GM18526 (cell line): ENCODE measurements around the gene WDR88.
A peak's percentile ranks its signal among the peaks of the same experiment; 100 is the strongest.

Experiments
- POLR2A ChIP-seq: IDR thresholded peaks from 3 replicates; pipeline ENCODE4 v1.6.1; 2011; ENCODE audit not compliant: insufficient read length; ENCODE audit errors: extremely low read depth

WDR88 gene

DNA sequence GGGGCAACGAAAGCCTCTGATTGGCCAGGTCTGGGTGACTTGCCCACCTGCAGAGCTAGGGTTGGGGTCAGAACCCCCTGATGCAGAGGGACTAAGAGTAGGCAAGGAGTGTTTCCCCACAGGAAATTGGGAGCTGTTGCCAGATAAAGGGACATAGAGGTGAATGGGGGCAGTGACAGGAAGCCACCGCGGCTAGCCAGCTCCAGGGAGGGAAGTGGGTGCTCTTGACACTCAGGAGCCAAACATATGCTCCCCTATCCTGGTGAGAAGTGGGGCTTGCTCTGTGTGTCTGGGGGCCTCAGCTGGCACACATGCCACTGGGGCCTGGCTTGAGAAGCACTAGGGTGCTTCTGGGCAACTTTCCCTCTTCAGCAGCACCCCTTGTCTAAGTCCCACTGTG, 26.0 kb downstream of the WDR88 start:
- TF ChIP-seq POLR2A, result no peak

DNA sequence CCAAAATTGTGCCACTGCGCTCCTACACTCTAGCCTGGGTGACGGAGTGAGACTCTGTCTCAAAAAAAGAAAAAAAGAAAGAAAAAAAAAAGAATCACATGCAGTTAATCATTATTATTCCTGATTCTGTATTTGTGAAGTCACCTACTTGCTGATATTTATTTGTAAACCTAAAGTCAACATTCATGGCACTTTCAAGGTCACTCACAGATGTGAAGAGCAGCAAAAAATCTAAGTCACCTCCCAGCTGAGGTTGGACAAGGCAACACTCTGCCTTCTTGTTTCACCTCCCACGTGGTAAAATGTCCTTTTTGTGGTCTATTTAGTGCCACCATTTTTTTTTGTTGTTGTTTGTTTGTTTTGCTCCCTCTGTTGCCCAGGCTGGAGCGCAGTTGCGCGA, 26.5 kb downstream of the WDR88 start:
- no peak for TF ChIP-seq POLR2A

DNA sequence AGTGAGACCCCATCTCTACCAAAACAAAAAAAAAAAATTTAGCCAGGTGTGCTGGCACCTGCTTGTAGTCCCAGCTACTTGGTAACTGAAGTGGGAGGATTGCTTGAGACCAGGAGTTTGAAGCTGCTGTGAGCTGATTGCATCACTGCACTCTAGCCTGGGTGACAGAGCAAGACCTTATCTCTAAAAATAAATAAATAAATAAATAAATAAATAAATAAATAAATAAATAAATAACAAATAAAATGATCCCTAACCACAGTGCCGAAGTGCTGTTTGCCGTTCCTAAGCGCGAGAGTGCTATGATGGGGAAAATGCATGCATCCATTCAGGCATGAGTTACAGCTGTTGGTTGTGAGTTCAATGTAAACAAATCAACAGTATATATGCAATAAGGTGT, 27.2 kb downstream of the WDR88 start:
- no peak for TF ChIP-seq POLR2A

- no peak for TF ChIP-seq POLR2A
These were observed 28.0 kb downstream of the WDR88 start for GRCh38 chr19:33159893-33160292.

DNA sequence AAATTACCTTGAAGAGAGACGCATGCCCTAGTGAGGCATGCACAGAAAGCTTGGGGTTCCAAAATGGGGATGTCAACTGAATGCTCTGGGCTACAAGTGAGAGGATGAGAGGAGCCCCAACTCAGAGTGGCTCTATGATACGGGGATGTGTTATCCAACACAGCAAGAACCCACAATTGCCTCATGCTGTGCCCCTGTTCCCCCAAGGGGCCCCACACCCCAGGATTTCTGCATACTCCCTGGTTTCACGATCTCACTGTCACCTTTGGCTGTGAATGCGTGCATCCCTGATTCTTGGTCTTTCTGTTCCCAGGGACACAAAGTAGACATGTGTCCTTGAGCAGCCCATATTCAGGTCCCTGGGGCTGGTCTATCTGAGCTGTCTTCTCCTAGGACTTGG, 29.3 kb downstream of the WDR88 start:
- no peak for TF ChIP-seq POLR2A

- TF ChIP-seq POLR2A, result no peak
These were observed 31.6 kb downstream of the WDR88 start for GRCh38 chr19:33163481-33163880.

DNA sequence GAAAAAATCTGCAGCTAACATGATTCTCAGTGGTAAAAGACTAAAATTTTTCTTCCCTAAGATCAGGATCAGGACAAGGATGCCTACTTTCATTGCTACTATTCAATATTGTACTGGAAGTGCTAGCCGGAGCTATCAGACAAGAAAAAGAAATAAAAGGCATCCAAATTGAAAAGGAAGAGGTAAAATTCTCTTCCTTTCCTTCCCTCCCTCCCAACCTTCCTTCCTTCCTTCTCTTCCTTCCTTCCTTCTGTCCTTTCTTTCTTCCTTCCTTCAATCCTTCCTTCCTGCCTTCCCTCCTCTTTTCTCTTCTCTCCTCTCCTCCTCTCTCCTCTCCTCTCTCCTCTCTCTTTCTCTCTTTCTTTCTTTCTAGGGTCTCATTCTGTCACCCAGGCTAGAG, 35.5 kb downstream of the WDR88 start:
- no peak for TF ChIP-seq POLR2A

- TF ChIP-seq POLR2A, result no peak
These were observed 36.6 kb downstream of the WDR88 start for GRCh38 chr19:33168528-33168927.

DNA sequence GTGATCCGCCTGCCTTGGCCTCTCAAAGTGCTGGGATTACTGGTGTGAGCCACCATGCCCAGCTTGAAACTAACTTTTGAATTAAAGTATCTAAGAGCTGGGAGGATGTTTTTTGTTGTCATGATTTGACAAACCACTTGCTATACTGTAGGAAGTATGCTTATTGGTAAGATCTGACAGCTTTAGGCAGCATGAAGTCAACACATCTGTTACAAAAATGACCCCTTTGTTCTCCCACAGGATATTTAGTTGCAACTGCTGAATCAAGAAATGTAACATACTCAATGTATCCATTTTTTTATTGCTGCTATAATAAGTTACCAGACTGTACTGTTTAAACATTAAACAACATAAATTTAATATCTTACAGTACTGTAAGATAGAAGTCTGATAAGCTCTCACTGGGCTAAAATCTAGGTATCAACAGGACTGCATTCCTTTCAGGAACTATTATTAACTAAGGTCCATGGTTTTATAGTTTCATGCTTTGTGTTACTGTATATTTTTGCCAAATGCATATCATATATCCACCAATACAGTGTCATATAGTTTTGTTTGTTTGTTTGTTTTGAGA, 39.4 kb downstream of the WDR88 start:
- no peak for TF ChIP-seq POLR2A

DNA sequence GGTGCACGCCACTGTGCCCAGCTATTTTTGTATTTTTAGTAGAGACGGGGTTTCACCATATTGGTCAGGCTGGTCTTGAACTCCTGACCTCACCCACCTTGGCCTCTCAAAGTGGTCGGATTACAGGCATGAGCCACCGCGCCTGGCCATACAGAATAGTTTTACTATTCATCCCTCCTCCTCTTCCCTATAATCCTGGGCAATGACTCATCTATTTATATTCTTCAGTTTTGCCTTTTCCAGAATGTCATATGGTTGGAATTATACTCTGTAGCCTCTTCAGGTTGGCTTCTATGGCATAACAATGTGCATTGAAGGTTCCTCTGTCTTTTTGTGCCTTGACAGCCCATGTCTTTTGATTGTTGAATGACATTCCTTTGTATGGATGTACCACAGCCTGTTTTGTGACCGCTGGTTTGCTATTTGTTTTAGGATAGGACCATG, 40.0 kb downstream of the WDR88 start:
- TF ChIP-seq POLR2A, result no peak

DNA sequence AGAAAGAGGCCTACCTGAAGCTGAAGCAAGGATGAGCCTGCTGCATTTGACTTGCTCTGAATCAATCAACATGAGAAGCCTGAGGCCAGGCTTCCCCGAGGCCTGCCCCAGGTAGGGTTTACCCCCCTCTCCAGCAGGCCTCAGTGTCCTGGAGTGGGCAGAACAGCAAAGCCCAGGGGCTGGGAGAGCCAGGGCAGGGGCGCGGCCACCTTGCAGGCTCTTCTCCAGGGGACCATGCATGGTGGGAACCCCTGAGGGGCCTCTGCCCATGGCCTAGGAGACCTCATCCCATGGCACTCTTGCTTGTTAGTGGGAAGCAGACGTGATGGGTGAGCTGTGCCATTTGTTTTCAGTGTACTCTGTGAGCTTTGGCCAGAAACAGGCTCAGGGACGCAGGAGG, 42.3 kb downstream of the WDR88 start:
- TF ChIP-seq POLR2A, result no peak

DNA sequence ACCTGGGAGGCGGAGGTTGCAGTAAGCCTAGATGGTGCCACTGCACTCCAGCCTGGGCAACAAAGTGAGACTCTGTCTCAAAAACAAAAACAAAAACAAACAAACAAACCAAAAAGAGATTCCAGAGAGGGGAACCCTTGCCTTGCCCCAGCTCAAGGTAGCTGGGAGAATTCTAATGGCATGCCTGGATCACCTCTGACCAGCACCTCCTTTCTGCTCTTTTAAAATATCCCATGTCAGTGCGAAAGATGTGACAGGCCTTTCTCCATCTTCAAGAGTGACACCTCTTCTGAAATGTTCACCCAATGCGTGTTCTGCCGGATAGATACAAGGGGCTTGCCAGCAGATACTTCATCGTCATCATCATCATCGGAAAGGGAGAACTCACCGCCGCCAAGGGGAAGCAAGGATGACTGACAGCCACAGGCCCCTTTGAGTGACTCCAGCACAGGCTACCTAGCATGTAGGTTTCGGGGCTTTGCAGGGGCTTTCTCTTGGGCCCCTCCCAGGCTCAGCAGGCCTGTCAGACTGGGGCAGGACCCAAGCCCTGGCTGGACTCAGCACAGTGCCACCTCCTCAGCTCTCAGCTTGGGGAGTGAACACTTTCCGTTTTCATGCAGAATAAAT, 43.4 kb downstream of the WDR88 start:
- TF ChIP-seq POLR2A, result no peak

DNA sequence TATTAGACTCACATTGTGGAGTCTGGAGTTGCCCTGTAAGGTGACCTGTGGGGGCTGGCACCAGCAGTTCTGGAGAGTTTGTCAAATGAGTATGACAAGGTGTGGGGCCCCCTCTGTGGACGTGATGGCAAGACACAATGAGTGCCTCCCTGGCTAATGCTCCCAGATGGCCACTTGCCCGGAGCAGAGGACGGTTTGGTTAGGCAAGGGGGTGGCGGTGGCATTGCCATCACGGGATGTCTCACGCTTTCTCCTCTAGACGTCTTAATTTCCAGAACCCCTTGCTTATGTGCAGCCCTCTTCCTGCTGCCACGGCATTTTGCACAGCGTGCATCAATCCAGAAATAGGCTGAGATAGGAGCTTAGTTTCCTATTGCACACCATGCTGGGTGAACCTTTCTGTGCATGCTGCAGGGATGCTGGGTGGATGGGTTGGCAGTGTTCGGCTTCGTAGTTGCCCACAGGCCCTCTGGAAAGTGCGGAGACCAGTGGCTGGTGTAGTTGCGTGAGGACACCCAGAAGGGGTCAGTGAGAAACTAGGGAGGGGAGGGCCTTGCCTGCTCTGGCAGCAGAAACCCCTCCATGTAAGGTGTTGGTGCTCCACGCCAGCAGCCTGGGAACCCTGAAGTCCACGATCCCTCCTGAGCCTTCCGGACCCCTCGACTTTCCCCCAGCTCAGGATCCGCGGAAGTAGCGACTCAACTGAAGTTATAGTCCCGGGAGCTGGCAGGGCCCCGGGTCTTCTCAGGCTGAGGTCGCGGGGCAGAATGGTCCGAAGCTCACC, 44.2 kb downstream of the WDR88 start:
- no peak for TF ChIP-seq POLR2A

GRCh38 chr19:33176670-33177416, 44.9 kb downstream of the WDR88 start:
- TF ChIP-seq POLR2A, result peak; percentile 98

GRCh38 chr19:33177417-33177979, 45.6 kb downstream of the WDR88 start:
- TF ChIP-seq POLR2A, result no peak

DNA sequence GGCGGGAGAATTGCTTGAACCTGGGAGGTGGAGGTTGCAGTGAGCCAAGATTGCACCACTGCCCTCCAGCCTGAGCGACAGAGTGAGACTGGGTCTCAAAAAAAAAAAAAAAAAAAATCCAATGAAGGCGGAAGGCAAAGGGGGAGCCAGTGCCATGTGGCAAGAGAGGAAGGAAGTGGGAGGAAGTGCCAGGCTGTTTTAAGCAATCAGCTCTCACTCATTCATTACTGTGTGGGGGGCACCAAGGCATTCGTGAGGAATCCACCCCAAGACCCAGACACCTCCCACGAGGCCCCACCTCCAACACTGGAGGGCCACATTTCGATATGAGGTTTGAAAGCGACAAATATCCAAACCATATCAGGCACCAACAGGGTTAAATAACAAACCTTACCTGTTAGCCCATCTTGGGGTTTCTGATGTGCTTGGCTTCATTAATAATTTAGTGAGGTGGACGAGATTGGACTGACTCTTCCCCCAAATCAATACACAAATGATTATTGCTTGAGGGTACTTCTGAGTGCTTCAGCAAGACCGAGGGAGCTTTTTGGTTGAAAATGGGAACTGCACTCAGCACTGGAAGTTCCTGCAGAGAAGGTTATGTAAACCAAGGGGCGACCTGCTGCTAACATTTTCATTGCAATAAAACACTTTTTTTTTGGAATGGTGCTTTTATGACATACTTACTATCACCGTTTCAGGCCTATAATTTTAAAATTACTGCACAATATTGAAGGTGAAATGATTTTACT, 54.7 kb downstream of the WDR88 start:
- no peak for TF ChIP-seq POLR2A
